IMR-90 (cell line): Measurements from ENCODE around the gene AGAP1.

ENCODE experiments used
- MAFK ChIP-seq: IDR thresholded peaks from 2 replicates; pipeline ENCODE4 v1.6.1; 2012; ENCODE audit warnings: low read depth, low read length, improper control_type of control experiment
- POLR2A ChIP-seq: IDR thresholded peaks from 2 replicates; pipeline ENCODE4 v1.6.1; 2012; ENCODE audit warnings: mild to moderate bottlenecking, low read depth, low read length
- RAD21 ChIP-seq: IDR thresholded peaks from 2 replicates; pipeline ENCODE4 v1.6.1; 2012; ENCODE audit warnings: low read length, improper control_type of control experiment
- TF ChIP-seq, protein P1 (sequence below): conservative IDR thresholded peaks from 2 replicates; pipeline ENCODE4 v1.5.1; 2012; ENCODE audit warnings: mild to moderate bottlenecking, low read depth, low read length, improper control_type of control experiment

DNA sequence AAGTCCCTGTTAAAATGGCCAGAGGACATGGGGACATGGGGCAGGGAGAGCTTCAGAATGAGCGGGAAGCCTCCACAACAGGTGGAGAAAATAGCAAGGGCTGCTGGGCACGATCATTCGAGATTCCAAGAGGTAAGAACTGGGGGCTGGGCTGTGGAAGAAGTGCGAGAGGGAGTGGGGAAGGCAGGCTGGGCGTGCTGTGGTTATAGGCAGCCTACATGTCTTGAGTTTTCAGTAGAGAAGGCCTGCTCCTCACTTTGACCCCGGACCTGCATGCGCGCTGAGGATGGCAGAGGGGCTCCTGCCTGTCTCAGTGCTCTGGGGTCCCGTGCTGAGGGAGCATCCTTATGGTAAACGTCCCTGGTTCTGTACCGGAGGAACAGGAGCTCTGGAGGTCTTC lies 115.5 kb downstream of the AGAP1 start:
- TF ChIP-seq, protein P1, sequence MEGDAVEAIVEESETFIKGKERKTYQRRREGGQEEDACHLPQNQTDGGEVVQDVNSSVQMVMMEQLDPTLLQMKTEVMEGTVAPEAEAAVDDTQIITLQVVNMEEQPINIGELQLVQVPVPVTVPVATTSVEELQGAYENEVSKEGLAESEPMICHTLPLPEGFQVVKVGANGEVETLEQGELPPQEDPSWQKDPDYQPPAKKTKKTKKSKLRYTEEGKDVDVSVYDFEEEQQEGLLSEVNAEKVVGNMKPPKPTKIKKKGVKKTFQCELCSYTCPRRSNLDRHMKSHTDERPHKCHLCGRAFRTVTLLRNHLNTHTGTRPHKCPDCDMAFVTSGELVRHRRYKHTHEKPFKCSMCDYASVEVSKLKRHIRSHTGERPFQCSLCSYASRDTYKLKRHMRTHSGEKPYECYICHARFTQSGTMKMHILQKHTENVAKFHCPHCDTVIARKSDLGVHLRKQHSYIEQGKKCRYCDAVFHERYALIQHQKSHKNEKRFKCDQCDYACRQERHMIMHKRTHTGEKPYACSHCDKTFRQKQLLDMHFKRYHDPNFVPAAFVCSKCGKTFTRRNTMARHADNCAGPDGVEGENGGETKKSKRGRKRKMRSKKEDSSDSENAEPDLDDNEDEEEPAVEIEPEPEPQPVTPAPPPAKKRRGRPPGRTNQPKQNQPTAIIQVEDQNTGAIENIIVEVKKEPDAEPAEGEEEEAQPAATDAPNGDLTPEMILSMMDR: no peak
- TF ChIP-seq POLR2A (no peak), MAFK (no peak), RAD21 (no peak)
